ENCODE data around the gene KHK. TPM values are rescaled to one million over a fixed set of nuclear protein-coding genes. Genes with fewer than 3 reads are reported as not detected.

KHK gene
- 6.5 and 10.3 TPM in 2 replicates for polyA plus RNA-seq (2012; rRNA removed)
- polyA plus RNA-seq (2012; cell fraction: cytosol; rRNA removed), result 5.2 and 7.6 TPM in 2 replicates
- 12.4 and 21.0 TPM in 2 replicates for polyA plus RNA-seq (2012; cell fraction: nucleus; rRNA removed)

- Histone ChIP-seq H3K27me3 (ENCODE audit: insufficient read depth) (no peaks in the 10 kb centered on the region), H3K9ac (peak within 1 kb of the TSS; percentile 61), H3K4me2 (peak within 1 kb of the TSS; percentile 89), H2AFZ (ENCODE audit: low read depth) (peak within 1 kb of the TSS; percentile 74; the same call in 1 of the 2 replicates), H3K4me3 (ENCODE audit: low read depth in 2 of 2, low read length in 1 of 2) (peak within 1 kb of the TSS; percentile 65 to 75), H3K4me1 (ENCODE audit: control insufficient read depth in 1 of 2, insufficient read depth in 2 of 2, low read depth in 1 of 2, low read length in 1 of 2) (peaks cover 6 to 38% of the 10 kb centered on the region in 2 experiments; a peak in 3 of 4 replicates), H4K20me1 (ENCODE audit: insufficient read depth) (peaks cover 10% of the 10 kb centered on the region; the same call in 1 of the 2 replicates), H3F3A (replicated peaks; ENCODE audit: insufficient read depth) (peaks cover 7% of the 10 kb centered on the region), H3K27ac (ENCODE audit: low read depth in 2 of 2, low read length in 1 of 2) (peak within 1 kb of the TSS; percentile 37 to 89; a peak in 3 of 4 replicates), H3K9me2 (no peaks in the 10 kb centered on the region), H3K36me3 (replicated peaks in 1 of 2; ENCODE audit: control insufficient read depth in 1 of 2, insufficient read depth in 2 of 2, low read length in 1 of 2) (peaks cover 4 to 31% of the 10 kb centered on the region in 2 experiments), H3K9me3 (no peaks in the 10 kb centered on the region), H3K79me2 (ENCODE audit: insufficient read depth) (peaks cover under 1% of the 10 kb centered on the region; the same call in 1 of the 2 replicates)
- WGBS (ENCODE audit: low lambda C conversion rate), result 20% methylated on average over 34 of the region's 54 CpGs
- ChIA-PET POLR2A (interaction anchor here (0.7 to 4.8 kb wide), 18 partner anchors 8 to 238 kb away, joined by 3 to 36 read pairs (median 4); partner anchors contain the start of genes ABHD1, AGBL5, EMILIN1 and OST4), CTCF (interaction anchor here (0.6 to 14.6 kb wide), 32 partner anchors 8 to 289 kb away, joined by 3 to 227 read pairs (median 4); partner anchors contain the start of genes ABHD1, AGBL5, OST4 and TMEM214)
- DNase-seq, result peak; percentile 90
- TF ChIP-seq TCF12 (IDR thresholded peaks at IDR 0.05) (no peak), MXI1 (IDR thresholded peaks at IDR 0.05; ENCODE audit: low read depth, low read length) (peak; percentile 59), GATA2 (CRISPR knock-in tag; IDR thresholded peaks at IDR 0.05) (no peak), MEF2A (IDR thresholded peaks at IDR 0.05; ENCODE audit: borderline replicate concordance, low read depth) (no peak)
These were observed at the start of gene KHK for GRCh38 chr2:27086724-27087593. Gene KHK, plus strand, starts transcription at chr2:27086772. Its CDS starts 488 bp downstream, at chr2:27087260.

- H3K9ac ChIP-seq, result no peak overlapping the region
- no peaks in the 10 kb centered on the region for H3K27me3 ChIP-seq (ENCODE audit: insufficient read depth)
- H3K27ac ChIP-seq (ENCODE audit: low read depth in 2 of 2, low read length in 1 of 2), result no peak overlapping the region
- H3K4me1 ChIP-seq (ENCODE audit: control insufficient read depth in 1 of 2, insufficient read depth in 2 of 2, low read depth in 1 of 2, low read length in 1 of 2), result peaks cover 8 to 21% of the 10 kb centered on the region in 2 experiments; a peak in 3 of 4 replicates
- no peak overlapping the region for H2AFZ ChIP-seq (ENCODE audit: low read depth)
- WGBS (ENCODE audit: low lambda C conversion rate), result 97% methylated on average over 3 of the region's 6 CpGs
- H3K9me3 ChIP-seq, result no peaks in the 10 kb centered on the region
- H3K9me2 ChIP-seq, result no peaks in the 10 kb centered on the region
- TF ChIP-seq MEF2A (IDR thresholded peaks at IDR 0.05; ENCODE audit: borderline replicate concordance, low read depth) (no peak), USF2 (IDR thresholded peaks at IDR 0.05; ENCODE audit: borderline replicate concordance, low read depth, low read length) (no peak), REST (IDR thresholded peaks at IDR 0.05; ENCODE audit: low read depth, low read length) (no peak), TEAD4 (IDR thresholded peaks at IDR 0.05; ENCODE audit: borderline replicate concordance, insufficient read depth) (no peak)
- no peaks in the 10 kb centered on the region; the same call in 1 of the 2 replicates for H4K20me1 ChIP-seq (ENCODE audit: insufficient read depth)
- CTCF ChIA-PET, result interaction anchor here (0.7 to 1.8 kb wide), 7 partner anchors 12 to 192 kb away, joined by 3 to 7 read pairs (median 3); partner anchors contain the start of genes KHK and OST4
- H3K36me3 ChIP-seq (replicated peaks in 1 of 2; ENCODE audit: control insufficient read depth in 1 of 2, insufficient read depth in 2 of 2, low read length in 1 of 2), result peaks cover 31 to 81% of the 10 kb centered on the region in 2 experiments
- peaks cover 36% of the 10 kb centered on the region for H3K79me2 ChIP-seq (ENCODE audit: insufficient read depth)
- peaks cover 15% of the 10 kb centered on the region for H3F3A ChIP-seq (replicated peaks; ENCODE audit: insufficient read depth)
- DNase-seq, result no peak
- no peak overlapping the region for H3K4me3 ChIP-seq (ENCODE audit: low read depth in 2 of 2, low read length in 1 of 2)
- H3K4me2 ChIP-seq, result no peak overlapping the region
- POLR2A ChIA-PET, result interaction anchor here (0.7 to 2.7 kb wide), 2 partner anchors 11 to 13 kb away, joined by 3 to 8 read pairs; partner anchors contain the start of gene AGBL5
These were observed 48.6 kb upstream of the KHK start for GRCh38 chr2:27038012-27038411.

All from SK-N-SH (cell line).